GM18907 (cell line): ENCODE measurements around the gene INPP5A.

Experiments
- ATAC-seq: cut with Tn5 transposase; IDR thresholded peaks from one replicate; pipeline ENCODE4 v1.9.1; 2021; ENCODE audit warnings: mild to moderate bottlenecking, moderate library complexity; ENCODE audit not compliant: unreplicated experiment

INPP5A gene

GRCh38 chr10:132517951-132518521 lies 19.6 kb upstream of the INPP5A start:
- ATAC-seq = no peak

- ATAC-seq = no peak
These were observed 18.8 kb upstream of the INPP5A start for GRCh38 chr10:132518572-132519381.

- ATAC-seq = no peak
These were observed 18.0 kb upstream of the INPP5A start for GRCh38 chr10:132519382-132520176.

- no peak for ATAC-seq
These were observed 17.3 kb upstream of the INPP5A start for GRCh38 chr10:132520177-132520811.

GRCh38 chr10:132521041-132521465 lies 16.5 kb upstream of the INPP5A start:
- no peak for ATAC-seq

- ATAC-seq = no peak
These were observed 16.0 kb upstream of the INPP5A start for GRCh38 chr10:132521466-132522102.

- no peak for ATAC-seq
These were observed 14.8 kb upstream of the INPP5A start for GRCh38 chr10:132522521-132523411.

- no peak for ATAC-seq
These were observed 13.8 kb upstream of the INPP5A start for GRCh38 chr10:132523561-132524442.

- ATAC-seq = no peak
These were observed 12.9 kb upstream of the INPP5A start for GRCh38 chr10:132524443-132525285.

GRCh38 chr10:132526676-132527075 lies 10.9 kb upstream of the INPP5A start:
- ATAC-seq = no peak

GRCh38 chr10:132527339-132528063 lies 10.1 kb upstream of the INPP5A start:
- no peak for ATAC-seq

GRCh38 chr10:132528064-132528691 lies 9.4 kb upstream of the INPP5A start:
- no peak for ATAC-seq

GRCh38 chr10:132532179-132532578 lies 5.4 kb upstream of the INPP5A start:
- no peak for ATAC-seq

GRCh38 chr10:132532749-132533560 lies 4.6 kb upstream of the INPP5A start:
- ATAC-seq = no peak

- no peak for ATAC-seq
These were observed 3.9 kb upstream of the INPP5A start for GRCh38 chr10:132533571-132534260.
